Central memory CD8-positive, alpha-beta T cell (primary cell): ENCODE data around the gene ANO8.

Source experiments
- ATAC-seq: fragments of 150-1000 bp; cut with Tn5 transposase; replicated peaks from 2 replicates; pipeline ENCODE4 v1.10.0; 2022; ENCODE audit warnings: mild to moderate bottlenecking, moderate FRiP score, moderate number of reproducible peaks; ENCODE audit not compliant: poor library complexity, severe bottlenecking; ENCODE audit errors: extremely low read depth
- DNase-seq, 2 donors: peaks; one replicate each; pipeline ENCODE4 v3.0.0; 2021; ENCODE audit warnings: low spot score in 2 of 2
- H3K27ac Mint-ChIP-seq: one replicate; pipeline ENCODE4 v1.8.0; 2022; ENCODE audit warnings: low read depth, mild to moderate bottlenecking, moderate library complexity, mixed read lengths
- H3K27me3 Mint-ChIP-seq: one replicate; pipeline ENCODE4 v1.8.0; 2022; ENCODE audit warnings: mixed read lengths
- H3K36me3 Mint-ChIP-seq: one replicate; pipeline ENCODE4 v1.8.0; 2022; ENCODE audit warnings: mild to moderate bottlenecking, moderate library complexity, mixed read lengths; ENCODE audit not compliant: insufficient read depth
- H3K4me1 Mint-ChIP-seq: one replicate; pipeline ENCODE4 v1.8.0; 2022; ENCODE audit warnings: mixed read lengths
- H3K4me3 Mint-ChIP-seq: one replicate; pipeline ENCODE4 v1.8.0; 2022; ENCODE audit warnings: mild to moderate bottlenecking, moderate library complexity, mixed read lengths
- H3K9me3 Mint-ChIP-seq: one replicate; pipeline ENCODE4 v1.8.0; 2022; ENCODE audit warnings: mixed read lengths

The ANO8 gene

GRCh38 chr19:17321655-17322489 is 12.8 kb downstream of the ANO8 start:
- Mint-ChIP-seq H3K27ac (no peak overlapping the region), H3K27me3 (no peaks in the 10 kb centered on the region), H3K4me3 (peak overlapping the region; percentile 35), H3K36me3 (peaks cover 25% of the 10 kb centered on the region), H3K4me1 (peaks cover 7% of the 10 kb centered on the region), H3K9me3 (no peaks in the 10 kb centered on the region)
- DNase-seq = no peak
- ATAC-seq = no peak

- Mint-ChIP-seq H3K36me3 (peaks cover 33% of the 10 kb centered on the region), H3K9me3 (no peaks in the 10 kb centered on the region), H3K27ac (no peak overlapping the region), H3K4me1 (peaks cover 13% of the 10 kb centered on the region), H3K4me3 (no peak overlapping the region), H3K27me3 (no peaks in the 10 kb centered on the region)
- no peak for ATAC-seq
- no peak for DNase-seq
These were observed 14.2 kb downstream of the ANO8 start for GRCh38 chr19:17320435-17320834.

- no peaks in the 10 kb centered on the region for H3K27me3 Mint-ChIP-seq
- H3K9me3 Mint-ChIP-seq = no peaks in the 10 kb centered on the region
- H3K36me3 Mint-ChIP-seq = peaks cover 33% of the 10 kb centered on the region
- H3K27ac Mint-ChIP-seq = no peak overlapping the region
- H3K4me1 Mint-ChIP-seq = peaks cover 13% of the 10 kb centered on the region
- ATAC-seq (no peak), DNase-seq (no peak)
- no peak overlapping the region for H3K4me3 Mint-ChIP-seq
These were observed 15.0 kb downstream of the ANO8 start for GRCh38 chr19:17319473-17320238.

GRCh38 chr19:17318966-17319365 is 15.7 kb downstream of the ANO8 start:
- H3K36me3 Mint-ChIP-seq = peaks cover 36% of the 10 kb centered on the region
- no peaks in the 10 kb centered on the region for H3K27me3 Mint-ChIP-seq
- ATAC-seq (no peak), DNase-seq (no peak)
- H3K27ac Mint-ChIP-seq = no peak overlapping the region
- no peaks in the 10 kb centered on the region for H3K9me3 Mint-ChIP-seq
- H3K4me1 Mint-ChIP-seq = peaks cover 13% of the 10 kb centered on the region
- H3K4me3 Mint-ChIP-seq = no peak overlapping the region

- H3K27me3 Mint-ChIP-seq = no peaks in the 10 kb centered on the region
- H3K4me3 Mint-ChIP-seq = no peak overlapping the region
- H3K27ac Mint-ChIP-seq = no peak overlapping the region
- H3K4me1 Mint-ChIP-seq = peaks cover 37% of the 10 kb centered on the region
- H3K9me3 Mint-ChIP-seq = no peaks in the 10 kb centered on the region
- ATAC-seq (no peak), DNase-seq (no peak)
- peaks cover 34% of the 10 kb centered on the region for H3K36me3 Mint-ChIP-seq
These were observed 20.6 kb downstream of the ANO8 start for GRCh38 chr19:17314007-17314593.

- H3K27ac Mint-ChIP-seq = no peak overlapping the region
- ATAC-seq (no peak), DNase-seq (no peak)
- H3K27me3 Mint-ChIP-seq = no peaks in the 10 kb centered on the region
- H3K4me3 Mint-ChIP-seq = peak overlapping the region; percentile 51
- peaks cover 47% of the 10 kb centered on the region for H3K4me1 Mint-ChIP-seq
- H3K36me3 Mint-ChIP-seq = peaks cover 30% of the 10 kb centered on the region
- no peaks in the 10 kb centered on the region for H3K9me3 Mint-ChIP-seq
These were observed 22.2 kb downstream of the ANO8 start for GRCh38 chr19:17312189-17313113.

- Mint-ChIP-seq H3K27ac (no peak overlapping the region), H3K9me3 (no peaks in the 10 kb centered on the region), H3K36me3 (peaks cover 26% of the 10 kb centered on the region), H3K4me1 (peaks cover 47% of the 10 kb centered on the region), H3K4me3 (peak overlapping the region; percentile 51), H3K27me3 (no peaks in the 10 kb centered on the region)
- ATAC-seq (no peak), DNase-seq (no peak)
These were observed 23.0 kb downstream of the ANO8 start for GRCh38 chr19:17311455-17312188.

GRCh38 chr19:17309965-17310461 is 24.6 kb downstream of the ANO8 start:
- no peak for ATAC-seq
- peaks cover 43% of the 10 kb centered on the region for H3K4me1 Mint-ChIP-seq

GRCh38 chr19:17309198-17309964 is 25.3 kb downstream of the ANO8 start, which contains the start of gene DDA1:
DDA1 (plus strand) TSS chr19:17309563; CDS start chr19:17309655, 92 bp downstream.
- Mint-ChIP-seq H3K27ac (peak within 1 kb of the TSS; percentile 91), H3K4me1 (peaks cover 49% of the 10 kb centered on the region), H3K4me3 (peak within 1 kb of the TSS; percentile 91), H3K27me3 (no peaks in the 10 kb centered on the region), H3K9me3 (no peaks in the 10 kb centered on the region), H3K36me3 (peaks cover 21% of the 10 kb centered on the region)
- peak; percentile 93 to 98 for DNase-seq
- peak; percentile 90 for ATAC-seq

More at GRCh38 chr19:17309965-17310461, 24.6 kb downstream of the ANO8 start:
- Mint-ChIP-seq H3K36me3 (peaks cover 22% of the 10 kb centered on the region), H3K4me3 (peak overlapping the region; percentile 91), H3K27ac (peak overlapping the region; percentile 91), H3K9me3 (no peaks in the 10 kb centered on the region), H3K27me3 (no peaks in the 10 kb centered on the region)
- DNase-seq = no peak

- DNase-seq = no peak
- Mint-ChIP-seq H3K36me3 (peaks cover 13% of the 10 kb centered on the region), H3K9me3 (no peaks in the 10 kb centered on the region), H3K4me3 (peak overlapping the region; percentile 82), H3K27me3 (no peaks in the 10 kb centered on the region), H3K27ac (no peak overlapping the region), H3K4me1 (peaks cover 55% of the 10 kb centered on the region)
- no peak for ATAC-seq
These were observed 26.7 kb downstream of the ANO8 start for GRCh38 chr19:17307876-17308377.
